Measurements from ENCODE around the gene SH3PXD2A. TPM values are rescaled to one million over a fixed set of nuclear protein-coding genes. Genes with fewer than 3 reads are reported as not detected.
"Not testable (repeated sequence)": the region's sequence is repeated elsewhere in the genome, so short reads cannot be mapped to it uniquely, and the experiment has no call there.

SH3PXD2A gene
- total and polyA plus RNA-seq, 4 donors = 18.7 to 69.1 (median 42.5) TPM

DNA sequence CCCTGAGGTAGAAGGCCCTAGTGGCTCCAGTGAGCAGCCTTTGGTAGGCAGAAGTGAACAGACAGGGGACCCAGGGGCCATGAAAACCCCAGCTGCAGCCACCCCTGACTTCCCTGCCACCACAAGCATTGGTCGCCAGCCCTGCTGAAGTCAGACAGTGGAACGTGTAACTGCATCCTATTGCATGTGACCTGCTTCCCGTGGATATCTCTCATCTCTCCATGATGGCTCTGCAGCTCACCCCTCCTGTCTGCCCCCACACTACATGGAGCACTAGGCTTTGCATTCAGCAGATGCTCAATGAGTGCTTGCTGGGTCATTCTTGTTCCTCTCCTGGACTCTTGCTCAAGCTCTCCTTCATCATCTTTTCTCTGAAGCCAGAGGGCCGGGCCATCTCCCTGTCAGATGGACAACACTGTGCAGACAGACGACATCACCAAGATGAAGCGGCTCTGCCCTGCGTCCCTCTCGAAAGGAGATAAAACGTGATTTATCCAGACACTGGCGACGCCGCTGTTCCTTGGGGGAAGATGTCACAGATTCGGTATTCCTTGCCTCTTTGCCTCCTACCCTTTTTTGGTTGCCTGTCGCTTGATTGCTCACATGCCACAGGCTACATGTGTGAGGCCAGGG is 117.5 kb downstream of the SH3PXD2A start:
- Histone ChIP-seq H3K36me3 (ENCODE audit: control insufficient read depth in 1 of 2, insufficient read depth in 2 of 2, low read length in 1 of 2) (no peaks in the 10 kb centered on the region), H3K4me3 (ENCODE audit: low read length in 2 of 2) (no peak overlapping the region), H3K27ac (ENCODE audit: low read depth in 1 of 2, low read length in 2 of 2) (no peak overlapping the region), H3K4me1 (ENCODE audit: control insufficient read depth in 1 of 2, insufficient read depth in 2 of 2, low read length in 2 of 2) (no peaks in the 10 kb centered on the region), H3K9me3 (ENCODE audit: control insufficient read depth, low read length) (no peaks in the 10 kb centered on the region), H3K27me3 (ENCODE audit: control insufficient read depth in 1 of 2, insufficient read depth in 2 of 2, low read length in 1 of 2) (no peaks in the 10 kb centered on the region)
- intact Hi-C loops (cut with DNase I) = no loop called here
- WGBS, 2 donors = 94 to 95% methylated on average over 14 of the region's 14 CpGs
- no peak for ATAC-seq (ENCODE audit: low FRiP score)
- no peak for DNase-seq

GRCh38 chr10:103736763-103737162 is 118.6 kb downstream of the SH3PXD2A start:
- Histone ChIP-seq H3K4me3 (ENCODE audit: low read length in 2 of 2) (no peak overlapping the region), H3K9me3 (ENCODE audit: control insufficient read depth, low read length) (no peaks in the 10 kb centered on the region), H3K36me3 (ENCODE audit: control insufficient read depth in 1 of 2, insufficient read depth in 2 of 2, low read length in 1 of 2) (no peaks in the 10 kb centered on the region), H3K27ac (ENCODE audit: low read depth in 1 of 2, low read length in 2 of 2) (no peak overlapping the region), H3K4me1 (ENCODE audit: control insufficient read depth in 1 of 2, insufficient read depth in 2 of 2, low read length in 2 of 2) (no peaks in the 10 kb centered on the region), H3K27me3 (ENCODE audit: control insufficient read depth in 1 of 2, insufficient read depth in 2 of 2, low read length in 1 of 2) (no peaks in the 10 kb centered on the region)
- no peak for ATAC-seq (ENCODE audit: low FRiP score)
- intact Hi-C loops (cut with DNase I) = no loop called here
- WGBS, 2 donors = 86 to 88% methylated on average over 3 of the region's 3 CpGs
- DNase-seq = no peak

- WGBS, 2 donors = 96% methylated on average over 8 of the region's 8 CpGs
- Histone ChIP-seq H3K4me1 (ENCODE audit: control insufficient read depth in 1 of 2, insufficient read depth in 2 of 2, low read length in 2 of 2) (no peaks in the 10 kb centered on the region), H3K9me3 (ENCODE audit: control insufficient read depth, low read length) (no peaks in the 10 kb centered on the region), H3K27me3 (ENCODE audit: control insufficient read depth in 1 of 2, insufficient read depth in 2 of 2, low read length in 1 of 2) (no peaks in the 10 kb centered on the region), H3K36me3 (ENCODE audit: control insufficient read depth in 1 of 2, insufficient read depth in 2 of 2, low read length in 1 of 2) (no peaks in the 10 kb centered on the region), H3K4me3 (ENCODE audit: low read length in 2 of 2) (no peak overlapping the region), H3K27ac (ENCODE audit: low read depth in 1 of 2, low read length in 2 of 2) (no peak overlapping the region)
- intact Hi-C loops (cut with DNase I) = no loop called here
- DNase-seq = no peak
- no peak for ATAC-seq (ENCODE audit: low FRiP score)
These were observed 119.3 kb downstream of the SH3PXD2A start for GRCh38 chr10:103736044-103736443.

GRCh38 chr10:103734731-103735130 is 120.6 kb downstream of the SH3PXD2A start:
- intact Hi-C loops (cut with DNase I) = no loop called here
- H3K4me1 ChIP-seq (ENCODE audit: control insufficient read depth in 1 of 2, insufficient read depth in 2 of 2, low read length in 2 of 2) = no peaks in the 10 kb centered on the region
- no peaks in the 10 kb centered on the region for H3K36me3 ChIP-seq (ENCODE audit: control insufficient read depth in 1 of 2, insufficient read depth in 2 of 2, low read length in 1 of 2)
- no peak overlapping the region for H3K27ac ChIP-seq (ENCODE audit: low read depth in 1 of 2, low read length in 2 of 2)
- no peaks in the 10 kb centered on the region for H3K9me3 ChIP-seq (ENCODE audit: control insufficient read depth, low read length)
- no peaks in the 10 kb centered on the region for H3K27me3 ChIP-seq (ENCODE audit: control insufficient read depth in 1 of 2, insufficient read depth in 2 of 2, low read length in 1 of 2)
- 66 to 70% methylated on average over 4 of the region's 4 CpGs for WGBS, 2 donors
- ATAC-seq (ENCODE audit: low FRiP score) = no peak
- no peak overlapping the region for H3K4me3 ChIP-seq (ENCODE audit: low read length in 2 of 2)
- no peak for DNase-seq

- 90 to 92% methylated on average over 6 of the region's 6 CpGs for WGBS, 2 donors
- H3K4me1 ChIP-seq (ENCODE audit: control insufficient read depth in 1 of 2, insufficient read depth in 2 of 2, low read length in 2 of 2) = no peaks in the 10 kb centered on the region
- H3K27ac ChIP-seq (ENCODE audit: low read depth in 1 of 2, low read length in 2 of 2) = no peak overlapping the region
- ATAC-seq (ENCODE audit: low FRiP score) (no peak), DNase-seq (no peak)
- intact Hi-C loops (cut with DNase I) = no loop called here
- no peaks in the 10 kb centered on the region for H3K27me3 ChIP-seq (ENCODE audit: control insufficient read depth in 1 of 2, insufficient read depth in 2 of 2, low read length in 1 of 2)
- no peak overlapping the region for H3K4me3 ChIP-seq (ENCODE audit: low read length in 2 of 2)
- no peaks in the 10 kb centered on the region for H3K9me3 ChIP-seq (ENCODE audit: control insufficient read depth, low read length)
- H3K36me3 ChIP-seq (ENCODE audit: control insufficient read depth in 1 of 2, insufficient read depth in 2 of 2, low read length in 1 of 2) = no peaks in the 10 kb centered on the region
These were observed 122.3 kb downstream of the SH3PXD2A start for GRCh38 chr10:103733045-103733419.

DNA sequence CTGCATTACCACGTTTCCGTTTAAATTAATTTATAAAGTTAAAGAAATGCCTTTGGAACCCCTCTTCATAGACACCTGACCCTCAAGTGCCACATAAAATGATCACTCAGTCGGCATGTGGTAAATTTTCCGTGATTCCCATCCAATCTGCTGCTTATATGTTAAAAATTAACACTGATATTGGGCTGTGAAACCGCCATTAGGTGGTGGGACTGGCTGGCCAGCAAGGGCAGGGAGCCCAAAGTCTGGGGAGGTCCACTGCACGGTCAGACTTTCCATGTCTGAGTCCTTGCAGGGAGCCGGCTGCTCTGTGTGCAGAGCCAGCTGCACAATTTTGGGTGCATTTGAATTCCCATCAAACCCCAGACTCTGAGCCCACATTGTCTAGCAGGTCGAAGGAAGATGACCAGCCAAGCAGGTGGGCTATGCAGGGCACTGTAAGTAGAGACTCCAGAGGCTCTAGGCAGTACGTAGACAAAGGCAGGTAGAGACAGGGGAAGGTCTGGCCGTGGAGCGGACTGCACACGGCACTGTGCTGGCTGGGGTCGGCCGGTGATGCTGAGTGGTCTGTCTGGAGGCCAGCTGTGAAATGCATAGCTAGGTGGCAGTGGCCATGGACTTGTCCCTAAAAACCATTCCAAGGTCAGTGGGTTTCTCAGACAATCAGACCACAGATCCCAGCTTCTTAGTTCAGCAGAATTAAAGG is 122.9 kb downstream of the SH3PXD2A start:
- 91 to 92% methylated on average over 14 of the region's 14 CpGs for WGBS, 2 donors
- no peak overlapping the region for H3K4me3 ChIP-seq (ENCODE audit: low read length in 2 of 2)
- H3K27me3 ChIP-seq (ENCODE audit: control insufficient read depth in 1 of 2, insufficient read depth in 2 of 2, low read length in 1 of 2) = no peaks in the 10 kb centered on the region
- H3K4me1 ChIP-seq (ENCODE audit: control insufficient read depth in 1 of 2, insufficient read depth in 2 of 2, low read length in 2 of 2) = no peaks in the 10 kb centered on the region
- H3K9me3 ChIP-seq (ENCODE audit: control insufficient read depth, low read length) = no peaks in the 10 kb centered on the region
- intact Hi-C loops (cut with DNase I) = no loop called here
- DNase-seq = no peak
- no peak overlapping the region for H3K27ac ChIP-seq (ENCODE audit: low read depth in 1 of 2, low read length in 2 of 2)
- no peaks in the 10 kb centered on the region for H3K36me3 ChIP-seq (ENCODE audit: control insufficient read depth in 1 of 2, insufficient read depth in 2 of 2, low read length in 1 of 2)
- ATAC-seq (ENCODE audit: low FRiP score) = no peak

DNA sequence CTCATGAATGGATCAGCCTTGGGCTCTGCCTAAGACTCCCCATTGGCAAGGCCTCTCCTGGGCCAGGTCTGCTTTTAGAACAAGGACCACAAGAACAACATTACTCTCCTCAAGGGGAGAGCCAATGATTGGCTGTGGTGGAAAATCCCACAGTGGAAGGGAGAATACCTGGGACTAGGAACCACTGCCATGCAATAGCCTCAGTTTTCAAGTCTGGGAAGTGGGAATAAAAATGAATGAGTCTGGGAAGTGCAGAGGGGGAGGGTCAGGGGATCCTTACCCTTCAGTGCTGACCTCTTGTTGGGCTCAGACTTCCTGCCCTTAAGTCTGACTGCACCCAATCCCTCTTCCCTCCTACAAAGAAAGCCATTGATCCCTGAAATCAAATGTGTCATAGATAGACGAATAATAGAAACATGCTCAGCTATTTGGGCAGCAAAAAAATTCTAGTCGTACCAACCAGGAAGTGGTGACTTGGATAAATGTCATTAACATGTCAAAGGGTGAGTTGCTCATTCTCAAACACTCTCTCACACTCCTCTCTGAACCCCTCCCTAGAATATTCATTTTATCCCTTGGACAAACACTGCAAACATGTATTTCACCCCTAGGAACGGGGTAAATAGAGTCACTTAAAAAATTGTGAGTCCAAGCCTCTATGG is 123.6 kb downstream of the SH3PXD2A start:
- no peak for DNase-seq
- no peaks in the 10 kb centered on the region for H3K36me3 ChIP-seq (ENCODE audit: control insufficient read depth in 1 of 2, insufficient read depth in 2 of 2, low read length in 1 of 2)
- no peak for ATAC-seq (ENCODE audit: low FRiP score)
- H3K9me3 ChIP-seq (ENCODE audit: control insufficient read depth, low read length) = no peaks in the 10 kb centered on the region
- H3K27ac ChIP-seq (ENCODE audit: low read depth in 1 of 2, low read length in 2 of 2) = no peak overlapping the region
- no peaks in the 10 kb centered on the region for H3K27me3 ChIP-seq (ENCODE audit: control insufficient read depth in 1 of 2, insufficient read depth in 2 of 2, low read length in 1 of 2)
- H3K4me1 ChIP-seq (ENCODE audit: control insufficient read depth in 1 of 2, insufficient read depth in 2 of 2, low read length in 2 of 2) = no peaks in the 10 kb centered on the region
- intact Hi-C loops (cut with DNase I) = no loop called here
- WGBS, 2 donors = 81% methylated on average over 3 of the region's 3 CpGs
- no peak overlapping the region for H3K4me3 ChIP-seq (ENCODE audit: low read length in 2 of 2)

DNA sequence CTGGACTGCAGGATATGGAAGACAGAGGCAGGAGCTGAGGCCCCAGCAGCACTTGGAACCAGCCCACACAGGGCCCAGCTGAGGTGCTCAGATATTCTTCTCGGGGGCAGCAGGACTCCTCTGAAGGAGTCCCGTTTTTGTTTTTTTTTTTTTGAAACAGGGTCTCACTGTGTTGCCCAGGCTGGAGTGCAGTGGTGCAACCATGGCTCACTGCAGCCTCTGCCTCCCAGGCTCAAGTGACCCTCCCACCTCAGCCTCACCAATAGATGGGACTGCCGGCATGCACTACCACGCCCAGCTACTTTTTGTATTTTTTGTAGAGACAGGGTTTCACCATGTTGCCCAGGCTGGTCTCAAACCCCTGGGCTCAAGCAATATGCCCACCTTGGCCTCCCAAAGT is 124.3 kb downstream of the SH3PXD2A start:
- not testable (repeated sequence) for H3K27ac ChIP-seq (ENCODE audit: low read depth in 1 of 2, low read length in 2 of 2); H3K36me3 ChIP-seq (ENCODE audit: control insufficient read depth in 1 of 2, insufficient read depth in 2 of 2, low read length in 1 of 2)

DNA sequence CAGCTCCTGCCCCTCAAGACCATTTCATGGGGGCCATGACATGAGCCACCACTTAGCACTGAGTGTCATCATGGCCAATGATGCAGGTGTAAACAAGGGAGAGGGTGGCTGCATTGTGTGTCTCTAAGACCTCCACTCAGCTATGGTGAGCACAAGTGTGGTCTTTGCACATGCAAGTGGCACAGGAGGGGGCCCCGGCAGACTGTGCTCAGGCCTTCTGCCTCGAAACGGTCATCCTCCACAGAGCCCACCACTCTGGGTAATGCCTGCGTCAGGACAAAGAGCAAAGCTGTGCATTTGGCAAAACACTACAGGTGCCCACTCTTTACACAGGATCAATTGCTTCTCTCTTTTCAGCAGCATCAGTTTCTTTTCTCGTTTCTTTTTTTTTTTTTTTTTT is 125.5 kb downstream of the SH3PXD2A start:
- H3K4me3 ChIP-seq (ENCODE audit: low read length in 2 of 2) = no peak overlapping the region
- no peaks in the 10 kb centered on the region for H3K9me3 ChIP-seq (ENCODE audit: control insufficient read depth, low read length)
- ATAC-seq (ENCODE audit: low FRiP score) = no peak
- H3K27me3 ChIP-seq (ENCODE audit: control insufficient read depth in 1 of 2, insufficient read depth in 2 of 2, low read length in 1 of 2) = no peaks in the 10 kb centered on the region
- intact Hi-C loops (cut with DNase I) = no loop called here
- no peak for DNase-seq
- no peak overlapping the region for H3K27ac ChIP-seq (ENCODE audit: low read depth in 1 of 2, low read length in 2 of 2)
- no peaks in the 10 kb centered on the region for H3K4me1 ChIP-seq (ENCODE audit: control insufficient read depth in 1 of 2, insufficient read depth in 2 of 2, low read length in 2 of 2)
- 85 to 90% methylated on average over 5 of the region's 5 CpGs for WGBS, 2 donors
- no peaks in the 10 kb centered on the region for H3K36me3 ChIP-seq (ENCODE audit: control insufficient read depth in 1 of 2, insufficient read depth in 2 of 2, low read length in 1 of 2)

More for the DNA sequence above, 124.3 kb downstream of the SH3PXD2A start:
- H3K9me3 ChIP-seq (ENCODE audit: control insufficient read depth, low read length); H3K27me3 ChIP-seq (ENCODE audit: control insufficient read depth in 1 of 2, insufficient read depth in 2 of 2, low read length in 1 of 2); DNase-seq; intact Hi-C loops (cut with DNase I); ATAC-seq (ENCODE audit: low FRiP score); H3K4me3 ChIP-seq (ENCODE audit: low read length in 2 of 2); H3K4me1 ChIP-seq (ENCODE audit: control insufficient read depth in 1 of 2, insufficient read depth in 2 of 2, low read length in 2 of 2): not testable (repeated sequence)
- 91 to 98% methylated on average over 4 of the region's 4 CpGs for WGBS, 2 donors

All from aorta (tissue), 5 donors.